GM19463 (cell line): ENCODE measurements around the gene NAV3.
"Not testable (repeated sequence)": the region's sequence is repeated elsewhere in the genome, so short reads cannot be mapped to it uniquely, and the experiment has no call there.

Source experiments
- ATAC-seq: cut with Tn5 transposase; IDR thresholded peaks from one replicate; pipeline ENCODE4 v1.9.1; 2021; ENCODE audit warnings: mild to moderate bottlenecking, moderate library complexity; ENCODE audit not compliant: unreplicated experiment

NAV3 gene

GRCh38 chr12:78101946-78102635 is 271.4 kb downstream of the NAV3 start:
- ATAC-seq = no peak

- not testable (repeated sequence) for ATAC-seq
Measured at GRCh38 chr12:78102801-78103200, 272.1 kb downstream of the NAV3 start.

GRCh38 chr12:78115889-78116288 is 285.2 kb downstream of the NAV3 start:
- no peak for ATAC-seq

GRCh38 chr12:78118036-78118435 is 287.3 kb downstream of the NAV3 start:
- ATAC-seq = no peak

- no peak for ATAC-seq
Measured at GRCh38 chr12:78118486-78118885, 287.8 kb downstream of the NAV3 start.

- no peak for ATAC-seq
Measured at GRCh38 chr12:78119351-78119918, 288.7 kb downstream of the NAV3 start.

- ATAC-seq = no peak
Measured at GRCh38 chr12:78120306-78120705, 289.6 kb downstream of the NAV3 start.

- ATAC-seq = no peak
Measured at GRCh38 chr12:78120866-78121560, 290.3 kb downstream of the NAV3 start.

- no peak for ATAC-seq
Measured at GRCh38 chr12:78121969-78122610, 291.4 kb downstream of the NAV3 start.

- ATAC-seq = no peak
Measured at GRCh38 chr12:78128211-78128610, 297.5 kb downstream of the NAV3 start.

- no peak for ATAC-seq
Measured at GRCh38 chr12:78143717-78144116, 313.0 kb downstream of the NAV3 start.

GRCh38 chr12:78145398-78145797 is 314.7 kb downstream of the NAV3 start:
- ATAC-seq = no peak

GRCh38 chr12:78146365-78146772 is 315.7 kb downstream of the NAV3 start:
- ATAC-seq = peak; percentile 71

GRCh38 chr12:78149459-78149858 is 318.8 kb downstream of the NAV3 start:
- no peak for ATAC-seq

- no peak for ATAC-seq
Measured at GRCh38 chr12:78155546-78155945, 324.9 kb downstream of the NAV3 start.

- ATAC-seq = no peak
Measured at GRCh38 chr12:78156751-78157150, 326.1 kb downstream of the NAV3 start.

- ATAC-seq = no peak
Measured at GRCh38 chr12:78157199-78157598, 326.5 kb downstream of the NAV3 start.

GRCh38 chr12:78164154-78164553 is 333.5 kb downstream of the NAV3 start:
- ATAC-seq = no peak

GRCh38 chr12:78167510-78167909 is 336.8 kb downstream of the NAV3 start:
- ATAC-seq = no peak

GRCh38 chr12:78171061-78171460 is 340.4 kb downstream of the NAV3 start:
- ATAC-seq = no peak

- ATAC-seq = no peak
Measured at GRCh38 chr12:78176643-78177042, 345.9 kb downstream of the NAV3 start.

- no peak for ATAC-seq
Measured at GRCh38 chr12:78177298-78177697, 346.6 kb downstream of the NAV3 start.
